Measurements from ENCODE around the gene TKTL2.
A peak's percentile ranks its signal among the peaks of the same experiment; 100 is the strongest.

The TKTL2 gene, protein sequence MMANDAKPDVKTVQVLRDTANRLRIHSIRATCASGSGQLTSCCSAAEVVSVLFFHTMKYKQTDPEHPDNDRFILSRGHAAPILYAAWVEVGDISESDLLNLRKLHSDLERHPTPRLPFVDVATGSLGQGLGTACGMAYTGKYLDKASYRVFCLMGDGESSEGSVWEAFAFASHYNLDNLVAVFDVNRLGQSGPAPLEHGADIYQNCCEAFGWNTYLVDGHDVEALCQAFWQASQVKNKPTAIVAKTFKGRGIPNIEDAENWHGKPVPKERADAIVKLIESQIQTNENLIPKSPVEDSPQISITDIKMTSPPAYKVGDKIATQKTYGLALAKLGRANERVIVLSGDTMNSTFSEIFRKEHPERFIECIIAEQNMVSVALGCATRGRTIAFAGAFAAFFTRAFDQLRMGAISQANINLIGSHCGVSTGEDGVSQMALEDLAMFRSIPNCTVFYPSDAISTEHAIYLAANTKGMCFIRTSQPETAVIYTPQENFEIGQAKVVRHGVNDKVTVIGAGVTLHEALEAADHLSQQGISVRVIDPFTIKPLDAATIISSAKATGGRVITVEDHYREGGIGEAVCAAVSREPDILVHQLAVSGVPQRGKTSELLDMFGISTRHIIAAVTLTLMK

DNA sequence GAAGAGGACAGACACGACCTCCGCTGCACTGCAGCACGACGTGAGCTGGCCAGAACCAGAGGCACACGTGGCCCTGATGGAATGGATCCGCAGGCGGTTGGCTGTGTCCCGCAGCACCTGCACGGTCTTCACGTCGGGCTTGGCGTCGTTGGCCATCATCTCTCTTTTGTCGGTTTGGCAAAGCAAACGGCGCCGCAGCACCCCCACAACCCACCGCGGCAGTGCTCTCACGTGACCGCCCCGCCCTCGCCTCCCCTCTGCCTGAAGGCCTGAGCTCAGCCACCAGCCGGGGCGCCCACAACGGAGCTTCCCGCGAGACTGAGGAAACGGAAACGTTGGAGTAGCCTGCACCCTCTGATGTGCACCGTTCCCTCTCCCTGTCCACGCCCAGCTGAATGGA lies at the start of gene TKTL2:
Gene TKTL2, minus strand, starts transcription at position 179 of the 400 bp plus-strand sequence. Its CDS starts 20 bp downstream, at position 159.
- DNase-seq = no peak

GRCh38 chr4:163515198-163515597 lies 41.6 kb upstream of the TKTL2 start:
- DNase-seq = no peak

- no peak for DNase-seq
These were observed 31.8 kb upstream of the TKTL2 start for GRCh38 chr4:163505374-163505773.

- no peak for DNase-seq
These were observed 27.0 kb upstream of the TKTL2 start for GRCh38 chr4:163500586-163500985.

- no peak for DNase-seq
These were observed 22.3 kb upstream of the TKTL2 start for GRCh38 chr4:163495900-163496299.

GRCh38 chr4:163494360-163495241 lies 21.0 kb upstream of the TKTL2 start, which contains the start of gene TMA16:
Gene TMA16, plus strand, starts transcription at chr4:163494690. Its CDS starts 112 bp downstream, at chr4:163494802.
- DNase-seq = peak; percentile 43

DNA sequence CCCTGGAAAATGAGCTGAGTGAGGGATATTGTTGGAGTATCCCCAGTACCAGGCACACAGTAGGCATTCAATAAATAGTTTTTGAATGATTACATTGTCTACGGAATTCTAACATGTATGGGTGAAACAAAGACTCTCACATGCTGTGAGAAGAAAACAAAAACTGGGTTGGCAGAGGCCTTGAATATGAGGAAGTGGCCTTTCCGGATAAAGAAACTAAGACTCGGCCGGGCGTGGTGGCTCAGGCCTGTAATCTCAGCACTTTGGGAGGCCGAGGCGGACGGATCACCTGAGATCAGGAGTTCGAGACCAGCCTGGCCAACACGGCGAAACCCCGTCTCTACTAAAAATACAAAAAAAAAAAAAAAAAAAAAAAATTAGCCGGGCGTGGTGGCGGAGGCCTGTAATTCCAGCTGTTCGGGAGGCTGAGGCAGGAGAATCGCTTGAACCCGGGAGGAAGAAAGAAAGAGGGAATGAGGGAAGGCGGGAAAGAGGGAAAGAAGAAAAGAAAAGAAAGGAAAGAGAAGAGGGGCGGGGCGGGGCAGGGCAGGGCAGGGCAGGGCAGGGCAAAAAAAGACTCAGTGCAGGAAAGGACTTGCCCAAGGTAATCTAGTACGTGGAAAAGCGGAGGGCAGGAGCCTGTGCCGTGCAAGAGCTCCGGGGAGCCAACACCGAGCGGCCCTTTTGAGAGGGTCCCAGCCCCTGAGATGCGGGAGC lies 20.2 kb upstream of the TKTL2 start:
- no peak for DNase-seq

DNA sequence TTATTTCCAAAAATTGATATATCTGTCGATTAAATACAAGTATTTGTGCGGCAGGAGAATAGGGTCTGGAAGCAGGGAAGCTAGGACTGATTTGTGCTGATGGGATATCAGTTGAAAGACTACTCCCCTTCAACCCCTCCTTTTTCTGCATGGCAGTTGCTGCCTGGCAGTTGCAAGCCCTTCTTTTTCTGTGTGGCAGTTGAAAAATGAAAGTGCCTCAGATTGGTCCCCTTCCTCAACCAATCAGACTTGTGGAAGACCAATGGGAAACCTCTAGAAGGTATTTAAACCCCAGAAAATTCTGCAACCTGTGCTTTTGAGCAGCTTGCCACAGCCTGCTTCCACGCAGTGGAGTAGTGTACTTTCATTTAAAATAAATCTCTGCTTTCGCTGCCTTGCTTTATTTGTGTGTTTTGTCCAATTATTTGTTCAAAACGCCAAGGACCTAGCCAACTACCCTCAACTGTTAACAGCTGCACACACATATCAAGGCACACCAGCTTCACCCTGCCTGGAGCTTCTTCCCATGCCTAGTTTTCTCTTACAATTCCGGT lies 19.5 kb upstream of the TKTL2 start:
- no peak for DNase-seq

DNA sequence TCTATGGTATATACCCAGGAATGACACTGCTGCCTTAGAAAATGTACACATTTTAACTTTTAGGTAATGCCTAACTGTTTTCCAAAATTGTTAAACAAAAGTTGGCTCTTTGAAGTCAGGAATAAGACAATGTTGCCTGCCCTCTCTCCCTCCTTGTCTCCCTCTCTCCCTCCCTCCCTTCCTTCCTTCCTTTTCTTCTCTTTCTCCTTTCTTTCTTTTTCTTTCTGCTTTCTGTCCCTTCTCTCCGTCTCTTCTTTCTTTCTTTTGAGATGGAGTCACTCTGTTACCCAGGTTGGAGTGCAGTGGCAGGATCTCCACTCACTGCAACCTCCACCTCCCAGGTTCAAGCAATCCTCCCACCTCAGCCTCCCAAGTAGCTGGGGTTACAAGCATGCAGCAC lies 16.4 kb upstream of the TKTL2 start:
- DNase-seq = no peak

DNA sequence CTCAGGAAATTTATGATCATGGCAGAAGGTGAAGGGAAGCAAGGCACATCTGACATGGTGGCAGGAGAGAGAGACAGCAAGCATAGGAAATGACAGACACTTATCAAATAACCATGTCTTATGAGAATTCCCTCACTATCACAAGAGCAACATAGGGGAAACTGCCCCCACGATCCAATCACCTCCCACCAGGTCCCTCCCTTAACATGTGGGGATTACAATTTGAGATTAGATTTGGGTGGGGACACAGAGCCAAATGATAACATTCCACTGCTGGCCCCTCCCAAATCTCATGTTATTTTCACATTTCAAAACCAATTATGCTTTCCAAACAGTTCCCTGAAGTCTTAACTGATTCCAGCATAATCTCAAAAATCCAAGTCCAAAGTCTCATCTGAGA lies 12.8 kb upstream of the TKTL2 start:
- DNase-seq = no peak

DNA sequence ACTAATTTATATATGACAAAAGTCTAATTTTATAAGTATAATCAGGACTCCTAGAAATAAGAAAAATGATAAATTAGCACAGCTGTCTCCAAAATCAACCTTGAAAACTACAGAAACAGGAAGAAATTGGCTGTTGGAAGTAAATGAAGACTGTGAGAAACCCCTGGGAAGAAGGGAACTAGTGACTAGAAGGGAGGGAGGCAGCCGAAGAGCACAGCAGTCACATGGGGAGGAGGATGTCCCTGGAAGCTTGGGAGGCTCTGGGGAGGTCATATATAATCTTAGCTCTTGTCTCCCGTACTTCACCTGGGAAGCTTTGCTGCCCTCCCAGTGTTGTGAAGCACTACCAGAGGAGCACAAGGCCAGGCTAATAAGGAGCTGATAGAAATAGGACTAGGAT lies 12.0 kb upstream of the TKTL2 start:
- no peak for DNase-seq

- peak; percentile 3 for DNase-seq
These were observed 11.4 kb upstream of the TKTL2 start for GRCh38 chr4:163484906-163485305.

GRCh38 chr4:163482190-163482589 lies 8.6 kb upstream of the TKTL2 start:
- DNase-seq = no peak

GRCh38 chr4:163476761-163477438 lies 3.3 kb upstream of the TKTL2 start:
- no peak for DNase-seq

- DNase-seq = no peak
These were observed 473 bp upstream of the TKTL2 start for GRCh38 chr4:163474027-163474426.

- no peak for DNase-seq
These were observed 424 bp downstream of the TKTL2 start for GRCh38 chr4:163473130-163473529.

DNA sequence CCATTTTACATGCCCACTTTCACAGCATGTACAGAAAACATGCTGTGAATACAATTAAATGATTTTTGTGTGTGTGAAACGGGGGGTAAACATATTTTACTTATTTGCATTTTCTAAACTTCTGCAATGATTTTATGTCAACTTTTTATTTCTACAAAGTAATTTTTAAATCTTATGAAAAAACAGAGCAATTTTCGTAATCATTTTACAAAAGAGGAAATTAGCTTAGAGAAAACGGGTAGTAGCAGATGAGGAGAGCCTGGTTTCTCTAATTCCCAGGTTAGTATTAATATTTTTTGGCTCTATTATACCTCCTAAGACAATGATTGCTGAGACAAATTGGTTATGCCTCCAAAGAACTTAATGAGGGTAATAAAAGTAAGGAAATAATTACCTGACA lies 3.2 kb downstream of the TKTL2 start:
- DNase-seq = no peak

- no peak for DNase-seq
These were observed 6.3 kb downstream of the TKTL2 start for GRCh38 chr4:163467082-163467770.

DNA sequence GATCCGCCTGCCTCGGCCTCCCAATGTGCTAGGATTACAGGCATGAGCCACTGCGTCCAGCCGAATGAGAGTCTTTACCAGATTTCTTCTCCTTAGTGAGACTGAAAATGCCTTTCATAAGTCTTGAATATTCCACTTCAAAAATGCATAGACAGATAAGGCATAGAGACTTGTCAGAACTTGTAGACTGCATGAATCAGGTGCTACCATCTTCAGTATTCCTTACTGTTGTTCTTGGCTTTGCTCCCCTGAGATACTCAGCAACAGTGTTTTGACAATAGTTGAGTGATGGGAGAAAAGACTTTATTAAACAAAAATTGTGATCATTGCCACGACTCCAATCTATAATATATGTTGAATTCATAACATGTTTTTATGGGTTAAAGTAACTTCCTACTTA lies 11.0 kb downstream of the TKTL2 start:
- DNase-seq = no peak

- no peak for DNase-seq
These were observed 24.9 kb downstream of the TKTL2 start for GRCh38 chr4:163448540-163449203.

GRCh38 chr4:163447481-163447880 lies 26.1 kb downstream of the TKTL2 start:
- DNase-seq = no peak

Data from KG1 (cell line).